Measurements from ENCODE around the gene SRGAP3.

DNA sequence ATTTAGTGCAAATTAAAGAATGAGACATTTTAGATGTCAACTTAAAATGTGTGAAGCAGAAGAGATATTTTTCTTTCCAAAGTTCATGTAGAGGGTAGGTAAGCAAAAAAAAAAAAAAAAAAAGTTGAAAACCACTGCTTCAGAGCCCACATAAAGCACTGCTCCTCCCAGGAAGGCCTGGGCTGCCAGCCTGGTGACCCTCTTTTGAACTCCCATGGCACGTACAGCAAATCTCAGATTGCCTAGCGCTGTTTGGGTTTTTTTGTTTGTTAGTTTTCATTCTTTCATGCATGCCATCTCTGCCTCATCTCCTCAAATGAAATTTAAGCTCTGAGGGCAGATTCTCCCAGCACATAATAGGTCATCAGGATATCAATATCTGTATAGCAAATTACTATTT is 120.1 kb downstream of the SRGAP3 start:
- TF ChIP-seq POLR2A (IDR thresholded peaks at IDR 0.05) = no peak
- TF ChIP-seq, protein P1, sequence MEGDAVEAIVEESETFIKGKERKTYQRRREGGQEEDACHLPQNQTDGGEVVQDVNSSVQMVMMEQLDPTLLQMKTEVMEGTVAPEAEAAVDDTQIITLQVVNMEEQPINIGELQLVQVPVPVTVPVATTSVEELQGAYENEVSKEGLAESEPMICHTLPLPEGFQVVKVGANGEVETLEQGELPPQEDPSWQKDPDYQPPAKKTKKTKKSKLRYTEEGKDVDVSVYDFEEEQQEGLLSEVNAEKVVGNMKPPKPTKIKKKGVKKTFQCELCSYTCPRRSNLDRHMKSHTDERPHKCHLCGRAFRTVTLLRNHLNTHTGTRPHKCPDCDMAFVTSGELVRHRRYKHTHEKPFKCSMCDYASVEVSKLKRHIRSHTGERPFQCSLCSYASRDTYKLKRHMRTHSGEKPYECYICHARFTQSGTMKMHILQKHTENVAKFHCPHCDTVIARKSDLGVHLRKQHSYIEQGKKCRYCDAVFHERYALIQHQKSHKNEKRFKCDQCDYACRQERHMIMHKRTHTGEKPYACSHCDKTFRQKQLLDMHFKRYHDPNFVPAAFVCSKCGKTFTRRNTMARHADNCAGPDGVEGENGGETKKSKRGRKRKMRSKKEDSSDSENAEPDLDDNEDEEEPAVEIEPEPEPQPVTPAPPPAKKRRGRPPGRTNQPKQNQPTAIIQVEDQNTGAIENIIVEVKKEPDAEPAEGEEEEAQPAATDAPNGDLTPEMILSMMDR (IDR thresholded peaks at IDR 0.05) = no peak
